ENCODE data around the gene ZNF556.

The ZNF556 gene

DNA sequence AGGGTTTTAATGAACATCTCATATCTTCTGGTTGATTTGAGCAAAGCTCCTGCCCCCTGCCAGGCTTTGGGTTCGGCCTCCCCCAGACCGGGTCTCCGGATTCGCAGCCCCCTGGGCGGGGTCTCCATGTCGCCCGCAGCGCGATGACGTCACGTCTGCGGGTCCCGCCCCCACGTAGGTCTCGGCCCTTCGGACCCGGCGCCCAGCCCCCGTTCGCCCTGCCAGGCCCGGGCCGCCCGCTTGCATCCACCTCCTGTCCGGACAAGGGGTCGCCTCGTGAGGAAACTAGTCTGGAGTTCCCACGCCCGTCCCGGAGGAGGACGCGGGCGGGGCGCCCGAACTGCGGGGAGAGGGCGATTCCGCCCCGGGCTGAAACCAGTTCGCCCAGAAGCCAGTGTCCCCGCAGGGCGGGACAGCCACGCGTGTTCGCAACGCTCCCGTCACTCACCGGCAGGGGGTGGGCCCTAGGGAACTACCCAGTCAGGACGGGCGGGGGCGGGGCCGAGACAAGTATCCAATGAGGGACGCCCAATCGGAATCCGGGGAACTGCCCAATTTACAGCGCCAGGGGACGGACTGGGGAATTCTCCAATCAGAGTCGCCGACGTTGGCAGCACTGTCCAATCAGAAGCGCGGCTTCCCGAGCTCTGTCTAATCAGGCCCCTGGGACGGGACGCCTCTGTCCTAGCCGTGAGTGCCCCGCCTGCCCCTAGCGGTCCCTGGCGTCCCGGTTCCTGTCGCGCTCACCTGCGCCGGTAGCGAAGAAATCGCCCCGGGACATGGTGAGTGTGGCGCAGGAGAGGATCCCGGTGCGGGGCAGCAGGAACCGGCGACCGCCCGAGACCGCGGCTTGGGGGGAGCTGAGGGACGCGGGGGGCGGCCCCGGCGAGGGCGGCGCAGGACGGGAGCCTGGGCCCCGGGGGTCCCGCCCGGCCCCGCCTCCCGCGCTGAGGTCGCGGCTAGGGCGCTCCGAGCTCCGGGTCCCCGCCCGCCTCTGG is 26.0 kb upstream of the ZNF556 start, which contains the start of gene ZNF555:
Gene ZNF555 (plus strand): TSS at position 682 of the 998 bp plus-strand sequence. CDS start 98 bp downstream, at position 780.
- Histone ChIP-seq H3K4me1 (ENCODE audit: control insufficient read depth, insufficient read depth, low read length, poor library complexity, severe bottlenecking) (no peaks in the 10 kb centered on the region), H3K36me3 (ENCODE audit: control insufficient read depth, insufficient read depth, low read length) (peaks cover 28% of the 10 kb centered on the region), H3K4me3 (ENCODE audit: extremely low read depth, insufficient read depth, low read length, poor library complexity, severe bottlenecking) (peak within 1 kb of the TSS; percentile 65), H3K27ac (ENCODE audit: low read depth, low read length, severe bottlenecking) (peak within 1 kb of the TSS; percentile 95), H3K9me3 (ENCODE audit: control insufficient read depth, low read length) (peaks cover 36% of the 10 kb centered on the region)
- 1% methylated on average over 105 of the region's 106 CpGs for WGBS, 2 experiments (ENCODE audit: insufficient coverage in 2 of 2)

DNA sequence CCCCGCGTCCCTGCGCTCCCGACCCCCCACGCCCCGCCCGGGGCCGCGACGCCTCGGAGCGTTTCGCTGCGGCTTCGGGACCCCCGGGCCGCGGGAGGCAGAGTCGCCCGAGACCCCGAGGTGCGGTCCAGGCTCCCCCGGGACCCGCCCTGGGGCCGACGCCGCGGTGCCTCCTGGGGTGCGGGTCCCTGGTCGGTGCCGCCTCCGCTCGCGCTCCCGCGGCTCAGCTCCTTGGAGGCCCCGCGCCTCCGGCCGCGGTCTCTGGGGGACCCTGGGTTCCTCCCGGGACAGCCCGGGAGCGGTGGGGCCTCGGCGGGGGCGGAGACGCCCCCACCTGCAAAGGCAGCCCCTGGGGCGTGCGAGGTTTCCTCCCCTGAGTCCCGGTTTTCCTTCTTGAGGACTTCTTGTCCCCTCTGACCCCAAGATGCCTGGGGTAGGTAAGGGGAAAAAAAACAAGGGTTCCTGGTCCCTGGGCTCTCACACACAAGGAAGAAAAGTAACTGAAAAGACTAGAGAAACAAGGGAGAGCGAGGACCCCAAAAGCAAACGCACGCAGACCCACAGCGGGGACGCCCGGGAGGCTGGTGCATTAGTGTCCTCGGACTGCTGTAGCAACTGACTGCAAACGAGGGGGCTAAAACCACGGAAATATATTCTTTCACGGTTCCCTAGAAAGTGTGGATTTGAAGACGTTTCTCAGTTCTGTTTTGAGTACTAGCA is 25.1 kb upstream of the ZNF556 start:
- H3K36me3 ChIP-seq (ENCODE audit: control insufficient read depth, insufficient read depth, low read length), result peaks cover 31% of the 10 kb centered on the region
- WGBS, 2 experiments (ENCODE audit: insufficient coverage in 2 of 2), result 12 to 22% methylated on average over 25 to 51 of the region's 62 CpGs
- H3K9me3 ChIP-seq (ENCODE audit: control insufficient read depth, low read length), result peaks cover 37% of the 10 kb centered on the region
- H3K4me3 ChIP-seq (ENCODE audit: extremely low read depth, insufficient read depth, low read length, poor library complexity, severe bottlenecking), result peak overlapping the region; percentile 65
- no peak overlapping the region for H3K27ac ChIP-seq (ENCODE audit: low read depth, low read length, severe bottlenecking)
- H3K4me1 ChIP-seq (ENCODE audit: control insufficient read depth, insufficient read depth, low read length, poor library complexity, severe bottlenecking), result no peaks in the 10 kb centered on the region

DNA sequence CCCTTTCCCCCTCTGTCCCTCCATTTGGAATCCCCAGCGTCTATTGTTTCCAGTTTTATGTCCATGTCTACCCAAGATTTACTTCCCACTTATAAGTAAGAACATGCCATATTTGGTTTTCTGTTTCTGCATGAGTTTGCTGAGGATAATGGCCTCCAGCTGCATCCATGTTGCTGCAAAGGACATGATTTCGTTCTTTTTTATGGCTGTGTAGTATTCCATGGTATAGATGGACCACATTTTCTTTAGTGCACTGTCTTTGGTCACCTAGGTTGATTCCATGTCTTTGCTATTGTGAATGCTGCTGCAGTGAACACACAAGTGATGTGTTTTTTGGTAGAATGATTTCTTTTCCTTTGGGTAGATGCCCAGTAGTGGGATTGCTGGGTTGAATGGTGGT is 22.0 kb upstream of the ZNF556 start:
- Histone ChIP-seq H3K36me3 (ENCODE audit: control insufficient read depth, insufficient read depth, low read length) (peaks cover 49% of the 10 kb centered on the region), H3K9me3 (ENCODE audit: control insufficient read depth, low read length) (peaks cover 36% of the 10 kb centered on the region), H3K4me3 (ENCODE audit: extremely low read depth, insufficient read depth, low read length, poor library complexity, severe bottlenecking) (no peak overlapping the region), H3K4me1 (ENCODE audit: control insufficient read depth, insufficient read depth, low read length, poor library complexity, severe bottlenecking) (no peaks in the 10 kb centered on the region), H3K27ac (ENCODE audit: low read depth, low read length, severe bottlenecking) (no peak overlapping the region)
- WGBS, 2 experiments (ENCODE audit: insufficient coverage in 2 of 2), result 93 to 100% methylated on average over 1 to 2 of the region's 2 CpGs

DNA sequence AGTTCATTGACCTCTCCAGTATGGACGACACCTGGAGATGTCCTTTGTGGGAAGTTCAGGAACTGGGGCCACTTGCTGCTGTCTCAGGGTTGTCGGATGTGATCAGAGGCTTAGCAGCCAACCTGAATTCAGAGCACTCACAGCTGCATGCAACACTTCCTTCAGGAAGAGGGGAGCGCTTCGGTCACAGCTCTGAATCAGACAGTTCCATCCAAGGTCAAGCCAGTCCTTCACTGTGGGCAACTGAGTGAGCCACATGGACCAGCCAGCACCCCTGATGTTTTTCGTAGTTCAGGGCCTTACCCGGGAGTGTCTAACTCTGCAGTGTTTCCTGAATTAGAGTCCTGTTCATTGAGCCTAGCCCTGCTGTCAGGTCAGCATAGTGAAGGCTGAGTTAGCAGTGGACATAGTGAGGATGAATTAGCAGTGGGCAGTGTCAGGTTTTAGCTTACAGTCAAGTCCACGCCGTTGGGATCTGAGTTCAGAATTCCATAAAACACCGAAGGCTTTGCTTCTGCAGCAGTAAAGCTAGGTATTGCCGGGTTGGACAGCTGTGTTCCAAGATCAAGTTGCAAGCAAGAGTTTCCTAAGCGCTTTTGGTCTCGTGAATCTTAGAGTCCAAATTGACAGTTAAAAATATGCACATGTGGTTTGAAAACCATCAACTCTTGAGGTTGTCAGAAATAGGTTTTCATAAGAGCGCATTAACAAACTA is 20.8 kb upstream of the ZNF556 start:
- peaks cover 42% of the 10 kb centered on the region for H3K9me3 ChIP-seq (ENCODE audit: control insufficient read depth, low read length)
- H3K4me1 ChIP-seq (ENCODE audit: control insufficient read depth, insufficient read depth, low read length, poor library complexity, severe bottlenecking), result no peaks in the 10 kb centered on the region
- no peak overlapping the region for H3K27ac ChIP-seq (ENCODE audit: low read depth, low read length, severe bottlenecking)
- H3K36me3 ChIP-seq (ENCODE audit: control insufficient read depth, insufficient read depth, low read length), result peaks cover 61% of the 10 kb centered on the region
- 94 to 98% methylated on average over 12 to 13 of the region's 13 CpGs for WGBS, 2 experiments (ENCODE audit: insufficient coverage in 2 of 2)
- H3K4me3 ChIP-seq (ENCODE audit: extremely low read depth, insufficient read depth, low read length, poor library complexity, severe bottlenecking), result no peak overlapping the region

DNA sequence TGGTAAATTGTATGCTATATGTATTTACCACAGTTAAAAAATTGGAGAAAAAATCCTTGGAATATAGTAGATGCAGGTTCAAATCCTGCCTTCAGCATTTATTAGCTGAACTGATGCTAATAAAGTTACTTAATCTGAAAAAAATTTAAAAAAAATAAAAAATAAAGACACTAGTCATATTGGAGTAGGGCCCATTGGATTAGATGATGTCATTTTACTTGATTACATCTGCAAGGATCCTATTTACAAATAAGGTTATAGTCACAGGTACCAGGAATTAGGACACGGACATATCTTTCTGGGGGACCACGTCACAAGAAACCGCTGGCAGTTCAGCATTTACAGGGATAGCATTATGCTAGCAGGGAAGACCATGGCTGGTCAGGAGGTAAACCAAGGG is 19.6 kb upstream of the ZNF556 start:
- Histone ChIP-seq H3K4me3 (ENCODE audit: extremely low read depth, insufficient read depth, low read length, poor library complexity, severe bottlenecking) (no peak overlapping the region), H3K4me1 (ENCODE audit: control insufficient read depth, insufficient read depth, low read length, poor library complexity, severe bottlenecking) (no peaks in the 10 kb centered on the region), H3K36me3 (ENCODE audit: control insufficient read depth, insufficient read depth, low read length) (peaks cover 73% of the 10 kb centered on the region), H3K27ac (ENCODE audit: low read depth, low read length, severe bottlenecking) (no peak overlapping the region), H3K9me3 (ENCODE audit: control insufficient read depth, low read length) (peaks cover 49% of the 10 kb centered on the region)
- WGBS, 2 experiments (ENCODE audit: insufficient coverage in 2 of 2), result 95 to 96% methylated on average over 3 of the region's 3 CpGs

DNA sequence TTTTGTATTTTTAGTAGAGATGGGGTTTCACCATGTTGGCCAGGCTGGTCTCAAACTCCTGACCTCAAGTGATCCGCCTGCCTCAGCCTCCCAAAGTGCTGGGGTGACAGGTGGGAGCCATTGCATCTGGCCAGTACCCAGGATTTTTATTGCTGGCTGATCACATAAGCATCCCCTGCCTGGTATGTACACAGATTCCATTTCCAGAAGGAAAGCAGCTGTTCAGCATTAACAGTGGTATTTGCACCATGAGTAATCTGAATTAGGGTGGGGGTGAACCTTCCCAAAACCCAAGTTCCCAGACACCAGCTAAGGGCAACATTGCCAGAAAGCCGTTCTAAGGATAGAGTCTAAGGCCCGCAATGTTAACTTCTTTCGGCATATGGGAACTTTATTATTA is 18.5 kb upstream of the ZNF556 start:
- H3K27ac ChIP-seq (ENCODE audit: low read depth, low read length, severe bottlenecking), result no peak overlapping the region
- no peaks in the 10 kb centered on the region for H3K4me1 ChIP-seq (ENCODE audit: control insufficient read depth, insufficient read depth, low read length, poor library complexity, severe bottlenecking)
- no peak overlapping the region for H3K4me3 ChIP-seq (ENCODE audit: extremely low read depth, insufficient read depth, low read length, poor library complexity, severe bottlenecking)
- 80 to 90% methylated on average over 1 to 4 of the region's 4 CpGs for WGBS, 2 experiments (ENCODE audit: insufficient coverage in 2 of 2)
- peaks cover 79% of the 10 kb centered on the region for H3K36me3 ChIP-seq (ENCODE audit: control insufficient read depth, insufficient read depth, low read length)
- peaks cover 55% of the 10 kb centered on the region for H3K9me3 ChIP-seq (ENCODE audit: control insufficient read depth, low read length)

DNA sequence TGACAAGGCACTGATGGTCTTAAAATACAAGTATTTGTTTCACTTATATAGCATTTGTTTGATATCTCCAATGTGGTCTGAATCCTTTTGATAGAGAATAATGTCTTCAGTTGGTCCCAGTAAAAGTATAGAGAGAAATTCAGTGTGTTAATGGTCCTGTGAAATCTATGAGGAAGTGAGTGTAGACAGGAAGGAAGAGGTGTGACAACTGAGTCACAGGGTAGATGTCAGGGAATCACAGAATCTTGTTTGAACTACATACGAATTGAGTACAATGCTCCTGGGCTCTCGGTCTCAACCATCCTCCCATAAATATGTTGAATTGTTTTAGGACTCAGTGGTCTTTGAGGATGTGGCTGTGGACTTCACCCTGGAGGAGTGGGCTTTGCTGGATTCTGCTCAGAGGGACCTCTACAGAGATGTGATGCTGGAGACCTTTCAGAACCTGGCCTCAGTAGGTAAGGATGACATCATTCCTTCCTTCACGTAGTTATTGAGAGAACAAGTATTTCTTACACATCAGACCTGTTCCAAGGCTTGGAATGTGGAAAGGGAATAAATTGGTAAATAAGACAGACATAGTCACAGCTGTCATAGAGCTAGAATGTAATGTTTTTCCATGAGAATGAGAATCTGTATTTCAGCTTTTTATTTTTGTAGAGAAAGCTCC is 16.7 kb upstream of the ZNF556 start:
- peaks cover 79% of the 10 kb centered on the region for H3K36me3 ChIP-seq (ENCODE audit: control insufficient read depth, insufficient read depth, low read length)
- H3K4me3 ChIP-seq (ENCODE audit: extremely low read depth, insufficient read depth, low read length, poor library complexity, severe bottlenecking), result no peak overlapping the region
- no peaks in the 10 kb centered on the region for H3K4me1 ChIP-seq (ENCODE audit: control insufficient read depth, insufficient read depth, low read length, poor library complexity, severe bottlenecking)
- H3K27ac ChIP-seq (ENCODE audit: low read depth, low read length, severe bottlenecking), result no peak overlapping the region
- no CpG with 5 or more reads among the region's 3 CpGs for WGBS, 2 experiments (ENCODE audit: insufficient coverage in 2 of 2)
- peaks cover 65% of the 10 kb centered on the region for H3K9me3 ChIP-seq (ENCODE audit: control insufficient read depth, low read length)

DNA sequence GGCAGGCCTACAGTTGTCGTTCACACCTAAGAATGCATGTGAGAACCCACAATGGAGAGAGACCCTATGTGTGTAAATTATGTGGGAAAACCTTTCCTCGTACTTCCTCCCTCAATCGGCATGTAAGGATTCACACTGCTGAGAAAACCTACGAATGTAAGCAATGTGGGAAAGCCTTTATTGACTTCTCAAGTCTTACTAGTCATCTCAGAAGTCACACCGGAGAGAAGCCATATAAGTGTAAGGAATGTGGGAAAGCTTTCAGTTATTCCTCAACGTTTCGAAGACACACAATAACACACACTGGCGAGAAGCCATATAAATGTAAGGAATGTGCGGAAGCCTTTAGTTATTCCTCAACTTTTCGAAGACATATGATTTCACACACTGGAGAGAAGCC is 14.5 kb upstream of the ZNF556 start:
- H3K36me3 ChIP-seq (ENCODE audit: control insufficient read depth, insufficient read depth, low read length), result peaks cover 73% of the 10 kb centered on the region
- 100% methylated on average over 2 to 3 of the region's 10 CpGs for WGBS, 2 experiments (ENCODE audit: insufficient coverage in 2 of 2)

DNA sequence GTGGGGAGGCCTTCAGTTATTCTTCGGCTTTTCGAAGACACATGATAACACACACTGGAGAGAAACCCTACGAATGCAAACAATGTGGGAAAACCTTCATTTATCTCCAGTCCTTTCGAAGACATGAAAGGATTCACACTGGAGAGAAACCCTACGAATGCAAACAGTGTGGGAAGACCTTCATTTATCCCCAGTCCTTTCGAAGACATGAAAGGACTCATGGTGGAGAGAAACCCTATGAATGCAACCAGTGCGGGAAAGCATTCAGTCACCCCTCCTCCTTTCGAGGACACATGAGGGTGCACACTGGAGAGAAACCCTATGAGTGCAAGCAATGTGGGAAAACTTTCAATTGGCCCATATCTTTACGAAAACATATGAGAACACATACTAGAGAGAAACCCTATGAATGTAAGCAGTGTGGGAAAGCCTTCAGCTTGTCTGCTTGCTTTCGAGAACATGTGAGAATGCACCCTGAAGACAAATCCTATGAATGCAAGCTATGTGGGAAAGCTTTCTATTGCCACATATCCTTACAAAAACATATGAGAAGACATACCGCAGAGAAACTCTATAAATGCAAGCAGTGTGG is 14.0 kb upstream of the ZNF556 start:
- Histone ChIP-seq H3K4me3 (ENCODE audit: extremely low read depth, insufficient read depth, low read length, poor library complexity, severe bottlenecking) (no peak overlapping the region), H3K4me1 (ENCODE audit: control insufficient read depth, insufficient read depth, low read length, poor library complexity, severe bottlenecking) (no peaks in the 10 kb centered on the region), H3K36me3 (ENCODE audit: control insufficient read depth, insufficient read depth, low read length) (peaks cover 70% of the 10 kb centered on the region), H3K27ac (ENCODE audit: low read depth, low read length, severe bottlenecking) (no peak overlapping the region), H3K9me3 (ENCODE audit: control insufficient read depth, low read length) (peaks cover 58% of the 10 kb centered on the region)
- WGBS, 2 experiments (ENCODE audit: insufficient coverage in 2 of 2), result 94 to 97% methylated on average over 8 to 9 of the region's 11 CpGs

More for the DNA sequence above, 14.5 kb upstream of the ZNF556 start:
- no peak overlapping the region for H3K27ac ChIP-seq (ENCODE audit: low read depth, low read length, severe bottlenecking)
- peaks cover 63% of the 10 kb centered on the region for H3K9me3 ChIP-seq (ENCODE audit: control insufficient read depth, low read length)
- H3K4me1 ChIP-seq (ENCODE audit: control insufficient read depth, insufficient read depth, low read length, poor library complexity, severe bottlenecking), result no peaks in the 10 kb centered on the region
- no peak overlapping the region for H3K4me3 ChIP-seq (ENCODE audit: extremely low read depth, insufficient read depth, low read length, poor library complexity, severe bottlenecking)

All from mesodermal cell (in vitro differentiated cells).